Stimulated activated CD8-positive, alpha-beta memory T cell treated with anti-CD3 and anti-CD28 coated beads, Interleukin-12 subunit alpha, Interleukin-12 subunit beta, amount 100 ng/mL, for 4 hours (primary cell): Measurements from ENCODE around the gene FAM184A.
A peak's percentile ranks its signal among the peaks of the same experiment; 100 is the strongest.
"Not testable (repeated sequence)": the region's sequence is repeated elsewhere in the genome, so short reads cannot be mapped to it uniquely, and the experiment has no call there.

Experiments used
- DNase-seq: peaks from one replicate; pipeline ENCODE4 v3.0.0-alpha.2; 2020; ENCODE audit warnings: low read depth

The FAM184A gene, protein sequence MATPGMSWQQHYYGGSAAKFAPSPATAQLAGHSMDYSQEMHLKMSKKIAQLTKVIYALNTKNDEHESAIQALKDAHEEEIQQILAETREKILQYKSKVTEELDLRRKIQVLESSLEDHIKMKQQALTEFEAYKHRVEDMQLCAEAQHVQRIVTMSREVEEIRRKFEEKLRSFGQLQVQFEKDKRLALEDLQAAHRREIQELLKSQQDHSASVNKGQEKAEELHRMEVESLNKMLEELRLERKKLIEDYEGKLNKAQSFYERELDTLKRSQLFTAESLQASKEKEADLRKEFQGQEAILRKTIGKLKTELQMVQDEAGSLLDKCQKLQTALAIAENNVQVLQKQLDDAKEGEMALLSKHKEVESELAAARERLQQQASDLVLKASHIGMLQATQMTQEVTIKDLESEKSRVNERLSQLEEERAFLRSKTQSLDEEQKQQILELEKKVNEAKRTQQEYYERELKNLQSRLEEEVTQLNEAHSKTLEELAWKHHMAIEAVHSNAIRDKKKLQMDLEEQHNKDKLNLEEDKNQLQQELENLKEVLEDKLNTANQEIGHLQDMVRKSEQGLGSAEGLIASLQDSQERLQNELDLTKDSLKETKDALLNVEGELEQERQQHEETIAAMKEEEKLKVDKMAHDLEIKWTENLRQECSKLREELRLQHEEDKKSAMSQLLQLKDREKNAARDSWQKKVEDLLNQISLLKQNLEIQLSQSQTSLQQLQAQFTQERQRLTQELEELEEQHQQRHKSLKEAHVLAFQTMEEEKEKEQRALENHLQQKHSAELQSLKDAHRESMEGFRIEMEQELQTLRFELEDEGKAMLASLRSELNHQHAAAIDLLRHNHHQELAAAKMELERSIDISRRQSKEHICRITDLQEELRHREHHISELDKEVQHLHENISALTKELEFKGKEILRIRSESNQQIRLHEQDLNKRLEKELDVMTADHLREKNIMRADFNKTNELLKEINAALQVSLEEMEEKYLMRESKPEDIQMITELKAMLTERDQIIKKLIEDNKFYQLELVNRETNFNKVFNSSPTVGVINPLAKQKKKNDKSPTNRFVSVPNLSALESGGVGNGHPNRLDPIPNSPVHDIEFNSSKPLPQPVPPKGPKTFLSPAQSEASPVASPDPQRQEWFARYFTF

GRCh38 chr6:119078376-119079282 is at the start of gene FAM184A:
Gene FAM184A, minus strand, starts transcription at chr6:119078664. Its CDS starts 365 bp downstream, at chr6:119078299.
- peak; percentile 45 for DNase-seq

GRCh38 chr6:119127627-119128026 is 49.2 kb upstream of the FAM184A start:
- DNase-seq = no peak

- no peak for DNase-seq
Observed at GRCh38 chr6:119126826-119127225, 48.4 kb upstream of the FAM184A start.

DNA sequence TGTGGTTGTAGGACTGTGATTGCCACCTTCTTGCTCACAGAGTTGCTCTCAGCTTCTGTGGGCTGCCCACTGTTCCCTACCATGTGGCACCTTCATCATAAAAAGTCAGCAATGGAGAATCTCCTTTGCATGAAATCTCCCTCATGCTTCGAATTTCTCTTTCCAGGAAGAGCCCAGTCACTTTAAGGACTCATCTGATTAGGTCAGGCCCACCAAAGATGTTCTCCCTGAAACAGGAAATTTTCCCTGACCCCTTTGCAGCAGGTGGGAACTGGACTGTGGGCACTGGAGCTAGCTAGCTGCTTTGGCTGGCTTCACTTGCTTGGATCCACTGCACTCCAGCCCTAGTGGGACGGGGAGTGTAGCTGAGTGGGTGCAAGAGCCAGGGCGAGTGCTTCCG is 47.7 kb upstream of the FAM184A start:
- DNase-seq = no peak

- no peak for DNase-seq
Observed at GRCh38 chr6:119125576-119125975, 47.1 kb upstream of the FAM184A start.

GRCh38 chr6:119124079-119124824 is 45.8 kb upstream of the FAM184A start:
- DNase-seq = no peak

DNA sequence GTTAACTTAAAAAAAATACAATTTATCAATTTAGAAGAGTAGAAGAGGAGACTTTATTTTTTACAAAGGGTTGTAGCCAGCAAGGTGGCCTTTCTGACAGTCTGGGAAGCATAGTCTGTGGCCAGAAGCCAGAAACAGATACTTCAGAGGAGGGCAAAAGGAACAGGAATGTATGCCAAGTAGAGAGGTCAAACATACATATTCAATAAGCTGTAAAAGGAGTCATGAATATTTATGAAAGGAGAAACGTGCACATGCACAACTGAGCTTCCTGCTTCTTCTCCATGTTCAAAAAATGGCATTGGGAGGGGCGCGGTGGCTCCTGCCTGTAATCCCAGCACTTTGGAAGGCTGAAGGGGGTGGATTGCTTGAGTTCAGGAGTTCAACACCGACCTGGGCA is 43.9 kb upstream of the FAM184A start:
- DNase-seq = no peak

DNA sequence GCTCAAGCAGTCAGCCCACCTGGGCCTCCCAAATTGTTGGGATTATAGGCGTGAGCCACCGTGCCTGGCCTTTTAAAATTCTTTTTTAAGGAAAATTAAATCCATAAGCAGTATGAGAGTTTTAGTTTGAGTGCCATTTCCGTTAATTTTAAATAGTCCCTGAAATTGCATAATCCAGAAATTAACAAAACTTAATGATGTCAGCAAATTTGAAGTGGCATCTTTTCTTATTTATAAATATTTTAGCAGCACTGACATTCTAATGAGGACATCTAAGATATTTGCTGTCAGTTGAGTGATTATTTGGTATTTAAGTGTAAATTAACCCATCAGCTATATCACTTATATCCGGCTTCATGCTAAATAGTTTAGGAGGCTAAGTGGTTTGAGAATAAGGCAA is 42.9 kb upstream of the FAM184A start:
- no peak for DNase-seq

- DNase-seq = no peak
Observed at GRCh38 chr6:119119989-119120388, 41.5 kb upstream of the FAM184A start.

DNA sequence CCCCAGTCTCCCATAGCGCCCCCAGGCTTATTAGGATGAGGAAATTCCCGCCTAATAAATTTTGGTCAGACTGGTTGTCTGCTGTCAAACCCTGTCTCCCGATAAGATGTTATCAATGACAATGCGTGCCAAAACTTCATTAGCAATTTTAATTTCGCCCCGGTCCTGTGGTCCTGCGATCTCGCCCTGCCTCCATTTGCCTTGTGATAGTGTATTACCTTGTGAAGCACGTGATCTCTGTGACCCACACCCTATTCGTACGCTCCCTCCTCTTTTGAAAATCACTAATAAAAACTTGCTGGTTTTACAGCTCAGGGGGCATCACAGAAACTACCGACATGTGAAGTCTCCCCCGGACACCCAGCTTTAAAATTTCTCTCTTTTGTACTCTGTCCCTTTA is 40.6 kb upstream of the FAM184A start:
- not testable (repeated sequence) for DNase-seq

- no peak for DNase-seq
Observed at GRCh38 chr6:119116712-119117281, 38.3 kb upstream of the FAM184A start.

- no peak for DNase-seq
Observed at GRCh38 chr6:119113961-119114360, 35.5 kb upstream of the FAM184A start.

DNA sequence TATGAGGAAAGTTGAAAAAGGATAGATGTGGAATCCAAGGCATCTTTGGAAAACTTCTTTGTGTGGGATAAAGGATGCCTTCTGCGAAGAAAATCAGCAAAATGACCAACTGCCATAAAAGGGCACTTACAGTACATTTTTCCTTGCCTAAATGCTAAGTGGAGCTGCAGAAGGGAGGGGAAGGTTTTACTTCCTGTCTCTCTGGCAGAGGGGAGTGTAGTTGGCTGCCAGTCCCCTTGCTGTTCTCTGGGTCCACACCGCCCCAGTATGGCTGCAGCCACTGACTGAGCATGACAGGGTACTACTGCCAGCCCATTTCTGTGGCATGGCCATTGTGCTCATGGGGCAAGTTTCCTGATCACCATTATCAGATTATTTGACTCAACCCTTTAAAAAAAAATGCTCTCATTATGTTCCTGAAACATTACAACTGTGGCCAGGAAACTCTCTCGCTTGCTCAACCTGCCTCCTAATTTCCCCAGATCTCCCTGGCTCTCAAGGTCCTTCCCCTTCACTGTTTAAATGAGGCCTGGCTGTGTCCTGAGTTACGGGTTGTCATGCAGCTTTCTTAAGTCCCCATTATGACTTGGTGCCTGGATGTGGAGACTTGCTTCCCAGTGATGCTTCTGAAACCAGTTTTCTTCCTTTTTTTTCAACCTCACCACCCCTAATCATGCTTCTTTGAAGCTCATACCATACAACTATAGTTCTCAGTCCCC is 34.5 kb upstream of the FAM184A start:
- DNase-seq = no peak

DNA sequence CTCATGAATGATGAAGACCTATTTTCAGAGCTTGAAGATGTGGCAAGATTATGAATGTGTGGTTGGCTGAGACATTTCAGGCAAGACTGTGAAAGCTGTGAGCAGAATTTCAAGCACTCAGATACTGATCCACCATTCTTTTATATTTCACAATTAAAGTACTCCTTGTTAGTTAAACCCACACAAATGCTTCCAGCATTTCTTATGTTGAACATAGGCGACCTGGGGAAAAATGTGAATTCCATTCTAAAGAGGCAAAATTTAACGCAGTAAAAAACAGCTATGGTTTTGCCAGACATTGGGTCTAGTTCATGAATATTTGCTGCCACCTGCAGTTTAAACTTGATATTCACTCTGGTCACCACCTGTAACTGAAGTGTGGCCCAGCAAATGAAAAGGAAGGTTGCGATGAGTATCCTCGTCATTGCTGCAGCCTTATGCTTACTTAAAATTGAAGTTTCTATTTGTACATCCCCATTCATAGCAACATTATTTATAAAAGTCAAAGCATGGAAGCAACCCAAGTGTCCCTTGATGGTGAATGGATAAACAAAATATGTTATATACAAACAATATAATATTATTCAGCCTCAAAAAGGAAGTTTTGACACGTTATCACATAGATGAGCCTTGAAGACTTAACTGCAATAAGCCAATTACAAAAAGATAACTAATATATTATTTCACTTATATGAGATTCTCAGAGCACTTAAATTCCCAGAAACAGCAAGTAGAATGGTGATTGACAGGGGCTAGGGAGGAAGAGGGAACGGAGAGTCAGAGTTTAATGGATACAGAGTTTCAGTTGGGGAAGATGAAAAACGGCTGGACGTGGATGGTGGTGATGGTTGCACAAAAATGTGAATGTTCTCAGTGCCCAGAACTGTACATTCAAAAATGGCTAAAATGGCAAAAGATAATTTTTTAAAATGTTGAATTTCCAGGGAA is 32.4 kb upstream of the FAM184A start:
- DNase-seq = no peak

- no peak for DNase-seq
Observed at GRCh38 chr6:119109654-119110325, 31.3 kb upstream of the FAM184A start.

- no peak for DNase-seq
Observed at GRCh38 chr6:119108076-119108475, 29.6 kb upstream of the FAM184A start.

DNA sequence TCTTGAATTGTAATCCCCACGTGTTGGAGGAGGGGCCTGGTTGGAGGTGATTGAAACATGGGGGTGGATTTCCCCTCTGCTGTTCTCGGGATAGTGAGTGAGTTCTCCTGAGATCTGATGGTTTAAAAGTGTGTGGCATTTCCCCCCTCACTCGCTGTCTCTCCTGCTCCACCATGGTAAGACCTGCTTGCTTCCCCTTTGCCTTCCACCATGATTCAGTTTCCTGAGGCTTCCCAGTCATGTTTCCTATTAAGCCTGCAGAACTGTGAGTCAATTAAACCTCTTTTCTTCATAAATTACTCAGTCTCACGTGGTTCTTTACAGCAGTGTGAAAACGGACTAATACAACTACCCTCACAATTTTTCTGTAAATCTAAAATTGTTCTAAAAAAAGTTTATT is 26.8 kb upstream of the FAM184A start:
- no peak for DNase-seq

DNA sequence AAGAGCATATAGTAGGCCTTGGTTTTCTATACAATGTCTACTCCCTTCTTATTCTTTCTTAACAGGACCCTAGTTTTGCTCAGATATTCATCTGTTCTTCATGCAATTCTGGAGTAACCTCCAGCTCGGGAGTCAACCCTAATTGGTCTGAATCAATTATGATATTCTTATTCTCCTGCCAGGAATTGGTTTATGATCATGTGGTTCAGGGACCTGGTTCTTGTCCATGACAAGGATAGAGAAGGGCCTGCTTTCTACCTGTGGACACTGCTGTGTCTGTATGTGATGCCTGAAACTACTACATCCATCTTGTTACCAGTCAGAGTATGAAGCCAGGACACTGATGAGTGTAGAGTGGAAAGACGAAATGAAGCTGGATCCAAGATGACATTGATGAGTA is 24.4 kb upstream of the FAM184A start:
- DNase-seq = no peak
